Measurements from ENCODE around the gene ABCB10.
"Not testable (repeated sequence)": the region's sequence is repeated elsewhere in the genome, so short reads cannot be mapped to it uniquely, and the experiment has no call there.

The ABCB10 gene

DNA sequence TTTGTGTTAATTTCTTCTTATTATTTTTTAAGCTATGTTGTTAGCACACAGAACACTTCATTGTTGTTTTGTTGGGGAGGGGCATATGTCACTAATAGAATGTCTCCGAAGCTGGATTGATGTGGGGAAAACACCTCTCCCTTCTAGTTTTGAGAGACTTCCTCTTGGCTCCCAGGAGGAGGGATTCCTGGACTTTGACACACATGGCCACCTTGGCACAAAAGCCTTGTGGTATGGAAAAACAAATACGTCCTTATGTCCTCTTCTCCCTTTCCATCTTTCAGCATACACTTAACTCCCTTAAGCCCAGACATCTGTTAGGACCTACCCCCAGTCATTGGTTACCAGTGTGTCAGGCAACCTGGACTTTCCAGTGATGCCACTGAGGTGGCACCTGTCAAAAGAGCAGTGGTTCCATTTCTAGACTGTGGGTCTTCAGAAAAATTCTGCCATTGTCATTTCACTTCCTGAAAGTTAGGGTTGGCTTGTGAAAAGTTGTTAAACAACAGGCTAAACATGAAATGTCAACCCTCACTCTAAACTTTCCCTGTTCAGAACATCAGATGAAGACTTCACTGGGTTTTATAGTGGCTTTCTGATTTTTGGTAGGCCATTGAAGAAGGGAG is 12.5 kb upstream of the ABCB10 start:
- DNase-seq (ENCODE audit: low spot score) = no peak

DNA sequence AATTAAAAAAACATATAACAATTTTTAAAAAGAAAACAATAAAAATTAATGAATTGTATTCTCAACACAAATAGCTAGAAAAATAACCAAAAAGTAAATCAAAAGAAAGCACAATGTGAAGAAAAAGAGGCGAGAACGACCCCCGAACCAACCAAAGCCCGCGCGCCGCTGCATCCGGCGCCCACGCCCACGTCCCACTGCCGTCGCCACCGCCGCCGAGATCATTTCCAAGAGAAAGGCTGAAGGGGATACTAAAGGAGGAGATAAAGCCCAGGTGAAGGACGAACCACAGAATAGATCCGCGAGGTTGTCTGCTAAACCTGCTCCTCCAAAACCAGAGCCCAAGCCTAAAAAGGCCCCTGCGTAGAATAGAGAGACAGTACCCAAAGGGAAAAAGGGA is 11.8 kb upstream of the ABCB10 start:
- no peak for DNase-seq (ENCODE audit: low spot score)

DNA sequence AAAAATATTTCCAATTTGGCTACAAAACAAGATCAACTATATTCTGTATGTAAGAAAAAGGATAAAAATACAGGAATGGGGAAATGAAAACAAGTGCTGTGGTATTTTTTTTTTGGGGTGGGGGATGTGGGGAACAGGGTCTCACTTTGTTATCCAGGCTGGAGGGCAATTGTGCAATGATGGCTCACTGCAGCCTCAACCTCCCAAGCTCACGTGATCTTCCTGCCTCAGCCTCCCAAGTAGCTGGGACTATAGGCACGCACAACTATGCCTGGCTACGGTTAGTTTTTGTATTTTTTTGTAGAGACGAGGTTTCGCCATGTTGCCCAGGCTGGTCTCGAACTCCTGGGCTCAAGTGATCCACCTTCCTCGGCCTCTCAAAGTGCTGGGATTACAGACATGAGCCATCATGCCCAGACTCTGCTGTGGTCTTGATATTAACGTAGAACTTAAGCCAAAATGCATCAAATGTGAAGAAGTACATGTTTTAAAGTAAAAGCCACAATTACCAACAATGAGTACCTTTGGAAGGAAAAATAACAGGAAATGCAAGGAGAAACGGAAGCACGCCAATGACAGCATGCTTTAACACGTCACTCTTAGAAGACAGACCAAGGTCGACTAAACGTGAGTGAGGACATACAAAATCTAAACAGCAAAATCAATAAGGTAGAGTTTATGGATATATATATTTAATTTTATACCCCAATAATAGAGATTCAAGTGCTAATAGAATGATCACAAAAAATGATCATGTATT is 8.8 kb upstream of the ABCB10 start:
- no peak for DNase-seq (ENCODE audit: low spot score)

DNA sequence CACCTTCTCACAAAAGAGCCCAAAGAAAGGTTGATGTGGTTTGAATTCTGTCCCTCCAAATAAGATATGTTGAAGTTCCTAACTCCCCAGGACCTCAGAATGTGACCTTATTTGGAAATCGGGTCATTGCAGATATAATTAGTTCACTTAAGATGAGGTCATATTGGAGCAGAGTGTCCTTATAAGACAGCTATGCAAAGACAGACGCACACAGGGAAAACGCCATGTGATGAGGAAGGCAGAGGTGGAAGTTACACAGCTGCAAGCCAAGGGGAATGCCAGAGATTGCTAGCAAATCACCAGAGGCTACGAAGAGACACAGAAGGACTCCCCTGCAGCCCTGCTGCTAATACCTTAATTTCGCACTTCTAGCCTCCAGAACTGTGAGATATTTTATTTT is 5.2 kb upstream of the ABCB10 start:
- no peak for DNase-seq (ENCODE audit: low spot score)

DNA sequence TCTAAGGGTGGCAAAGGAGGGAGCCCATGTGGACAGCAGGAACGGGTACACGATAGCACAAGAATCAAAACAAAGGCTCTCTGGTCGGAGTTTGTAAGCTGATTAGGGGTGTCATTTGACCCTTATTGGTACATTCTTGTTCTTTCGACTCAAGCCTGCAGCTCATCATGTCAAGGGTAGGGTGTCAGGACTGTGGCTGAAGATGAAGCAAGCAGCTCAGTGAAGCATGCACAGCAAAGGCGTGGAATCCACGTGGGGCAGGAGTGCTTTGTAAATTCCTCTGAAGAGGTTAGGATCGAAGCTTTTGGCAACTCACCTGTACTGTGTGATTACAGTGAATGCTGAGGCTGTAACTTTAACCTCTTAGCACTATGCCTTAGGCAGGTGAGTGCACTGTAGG is 4.7 kb upstream of the ABCB10 start:
- no peak for DNase-seq (ENCODE audit: low spot score)

DNA sequence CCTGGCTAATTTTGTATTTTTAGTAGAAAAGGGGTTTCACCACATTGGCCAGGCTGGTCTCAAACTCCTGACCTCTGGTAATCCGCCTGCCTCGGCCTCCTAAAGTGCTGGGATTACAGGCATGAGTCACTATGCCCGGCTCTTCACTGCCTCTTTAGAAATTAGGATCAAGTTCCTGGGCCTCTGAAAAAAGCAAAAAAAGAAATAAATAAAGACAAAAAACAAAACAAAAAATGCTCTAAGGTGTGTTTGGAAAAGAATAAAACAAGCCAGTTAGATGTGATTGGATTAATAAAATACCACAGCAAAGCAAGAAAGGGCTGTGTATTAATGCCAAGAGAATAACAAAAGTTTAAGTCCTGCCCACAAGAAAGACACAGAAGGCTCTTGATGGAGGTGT is 4.2 kb upstream of the ABCB10 start:
- DNase-seq (ENCODE audit: low spot score) = no peak

DNA sequence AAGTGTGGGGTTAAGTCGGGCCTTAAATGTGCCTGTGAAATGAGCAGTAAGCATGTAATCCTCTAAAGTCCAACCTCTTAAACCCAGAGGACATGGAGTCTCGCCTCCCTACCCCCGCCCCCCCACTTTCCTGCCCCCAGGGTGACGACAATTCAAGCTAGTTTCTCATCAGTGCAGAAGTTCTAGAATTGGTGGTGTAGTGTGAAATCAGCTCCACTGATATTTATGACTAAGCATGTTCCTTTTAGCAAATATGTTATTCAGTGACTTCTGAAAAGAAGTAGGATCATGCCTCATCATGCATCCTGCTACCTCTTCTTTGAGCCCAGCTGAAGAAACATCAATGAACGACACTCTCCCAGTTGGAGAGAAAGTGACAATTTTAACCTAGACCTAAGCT is 2.6 kb upstream of the ABCB10 start:
- no peak for DNase-seq (ENCODE audit: low spot score)

DNA sequence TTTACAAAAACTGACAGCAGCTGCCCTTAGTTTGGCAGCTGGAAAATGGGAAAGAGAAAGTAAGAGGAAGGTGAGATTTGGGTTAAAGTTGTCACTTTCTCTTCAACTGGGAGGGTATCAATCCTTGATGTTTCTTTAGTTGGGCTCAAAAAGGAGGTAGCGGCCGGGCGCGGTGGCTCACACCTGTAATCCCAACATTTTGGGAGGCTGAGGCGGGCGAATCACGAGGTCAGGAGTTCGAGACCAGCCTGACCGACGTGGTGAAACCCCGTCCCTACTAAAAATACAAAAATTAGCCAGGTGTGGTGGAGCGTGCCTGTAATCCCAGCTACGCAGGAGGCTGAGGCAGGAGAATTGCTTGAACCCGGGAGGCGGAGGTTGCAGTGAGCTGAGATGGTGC is 1.6 kb upstream of the ABCB10 start:
- not testable (repeated sequence) for DNase-seq (ENCODE audit: low spot score)

DNA sequence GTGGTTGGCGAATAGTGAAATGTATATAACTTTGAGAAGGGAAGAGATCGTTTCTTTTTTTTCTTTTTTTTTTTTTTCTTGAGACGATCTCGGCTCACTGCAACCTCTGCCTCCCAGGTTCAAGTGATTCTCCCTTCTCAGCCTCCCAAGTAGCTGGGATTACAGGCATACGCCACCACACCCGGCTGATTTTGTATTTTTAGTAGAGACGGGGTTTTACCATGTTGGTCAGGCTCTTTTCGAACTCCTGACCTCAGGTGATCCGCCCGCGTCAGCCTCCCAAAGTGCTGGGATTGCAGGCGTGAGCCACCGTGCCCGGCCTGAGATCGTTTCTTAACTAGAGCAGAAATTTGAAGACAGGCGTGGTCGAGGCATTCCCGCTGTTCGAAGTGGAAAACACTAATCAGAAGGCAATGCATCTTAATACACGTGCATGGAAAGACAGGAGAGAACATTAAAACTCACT is 862 bp upstream of the ABCB10 start:
- DNase-seq (ENCODE audit: low spot score) = not testable (repeated sequence)

DNA sequence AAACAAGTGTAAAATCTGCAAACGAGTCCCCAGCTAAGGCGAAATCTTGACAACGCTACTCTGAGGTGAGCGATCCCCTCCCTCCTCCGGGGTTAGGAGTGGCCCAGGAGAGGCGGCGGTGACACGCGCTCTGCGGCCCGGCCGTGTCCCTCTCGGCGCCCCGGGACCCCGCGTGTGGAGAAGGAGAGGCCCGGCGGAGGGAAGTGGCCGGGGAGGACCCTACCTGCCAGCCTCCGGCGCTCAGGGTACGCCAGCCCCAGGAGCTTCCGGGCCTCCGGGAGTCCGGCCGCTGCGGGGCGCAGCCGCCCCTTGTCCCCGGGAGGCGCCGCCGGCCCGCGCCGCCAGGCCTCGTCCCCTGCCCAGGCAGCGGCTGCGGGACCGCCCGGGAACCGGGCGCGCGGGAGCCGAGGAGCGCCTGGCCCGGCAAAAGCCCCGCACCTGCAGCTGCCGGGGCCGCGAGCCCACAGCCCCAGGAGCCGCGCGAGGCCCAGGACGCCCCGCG is 543 bp downstream of the ABCB10 start:
- peak; percentile 67 for DNase-seq (ENCODE audit: low spot score)

DNA sequence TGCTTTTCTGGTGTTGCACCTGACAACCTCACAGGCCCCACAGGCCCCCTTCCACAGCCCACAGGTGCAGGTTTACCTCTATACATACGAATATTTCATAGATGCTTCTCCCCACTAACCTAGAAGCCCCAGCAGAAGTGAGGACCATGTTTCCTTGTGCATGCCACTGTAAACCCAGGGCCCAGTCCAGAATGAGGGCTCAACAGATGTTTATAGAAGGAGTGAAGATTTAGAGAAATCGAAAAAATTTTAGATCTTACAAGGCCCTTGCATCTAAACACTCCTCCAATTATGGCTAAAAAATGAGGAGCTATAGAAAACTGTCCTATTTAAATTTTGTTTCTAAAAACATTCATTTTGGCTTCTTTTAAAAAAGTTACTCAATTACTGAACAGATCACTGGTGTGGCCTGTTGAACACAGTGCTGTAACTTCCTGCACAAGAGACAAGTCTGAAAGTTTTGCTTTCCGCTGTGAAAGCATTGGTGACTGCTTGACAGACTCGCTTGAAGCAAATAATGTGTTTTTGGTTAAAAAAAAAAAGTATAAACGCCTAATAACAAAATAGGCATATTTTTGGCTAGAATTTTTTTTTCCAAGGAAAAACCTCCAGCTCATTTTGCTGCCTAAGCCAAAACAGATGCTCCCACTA is 1.2 kb downstream of the ABCB10 start:
- DNase-seq (ENCODE audit: low spot score) = no peak

DNA sequence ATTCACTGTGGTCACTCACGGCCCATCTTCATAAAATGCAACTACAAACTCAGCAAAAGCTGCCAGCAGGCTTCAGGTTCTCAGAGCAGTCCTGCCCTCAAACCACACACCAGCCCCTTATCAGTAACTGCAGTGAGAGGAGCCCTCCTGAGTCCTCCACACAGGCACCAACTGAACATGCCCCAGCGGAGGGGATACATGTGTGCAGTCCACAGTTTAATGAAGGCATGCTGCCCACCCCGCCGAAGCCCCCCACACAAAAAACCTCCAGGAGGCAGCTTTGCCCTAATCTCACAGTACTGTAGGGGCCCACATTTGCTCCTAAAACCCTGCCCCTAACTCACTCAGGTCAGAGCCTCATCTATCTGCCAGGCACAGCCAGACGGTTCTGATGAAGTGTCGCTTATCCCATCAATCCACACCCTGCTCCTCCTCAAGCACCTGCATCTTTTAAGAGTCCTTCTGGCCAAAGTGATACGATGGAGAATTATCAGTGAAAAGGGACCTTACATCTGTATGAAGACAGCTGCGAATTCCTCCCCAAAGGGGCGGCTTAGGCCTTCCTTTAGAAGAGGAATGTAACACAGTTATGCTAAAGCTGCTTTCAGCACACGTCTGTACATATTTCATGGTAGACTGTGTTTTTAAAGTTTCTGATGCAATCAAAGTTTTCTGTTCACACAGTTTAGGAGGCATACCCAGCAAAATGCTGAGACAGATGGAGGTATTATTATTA is 3.5 kb downstream of the ABCB10 start:
- no peak for DNase-seq (ENCODE audit: low spot score)

DNA sequence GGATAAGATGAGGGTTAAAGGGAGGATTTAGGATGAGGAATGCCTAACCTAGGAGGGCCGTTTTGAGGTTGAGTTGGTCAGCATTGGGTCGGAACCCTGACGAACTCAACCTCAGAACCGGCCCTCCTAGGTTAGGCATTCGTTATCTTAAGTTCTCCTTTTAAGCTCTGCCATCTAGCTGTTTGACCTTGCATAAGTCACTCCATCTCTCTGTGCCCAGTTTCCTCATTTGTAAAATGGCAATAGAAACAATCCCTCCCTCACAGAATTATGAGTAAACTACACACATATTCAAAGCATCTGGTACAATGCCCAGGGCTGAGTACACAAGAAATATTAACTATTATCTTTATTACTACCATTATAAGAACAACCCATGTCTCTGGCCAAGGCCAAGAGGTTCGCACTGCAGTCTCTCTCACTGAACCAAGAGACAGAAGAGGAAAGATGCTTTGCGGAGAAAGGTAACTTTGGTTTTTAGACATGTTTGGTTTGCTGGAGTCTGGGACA is 4.8 kb downstream of the ABCB10 start:
- DNase-seq (ENCODE audit: low spot score) = no peak

DNA sequence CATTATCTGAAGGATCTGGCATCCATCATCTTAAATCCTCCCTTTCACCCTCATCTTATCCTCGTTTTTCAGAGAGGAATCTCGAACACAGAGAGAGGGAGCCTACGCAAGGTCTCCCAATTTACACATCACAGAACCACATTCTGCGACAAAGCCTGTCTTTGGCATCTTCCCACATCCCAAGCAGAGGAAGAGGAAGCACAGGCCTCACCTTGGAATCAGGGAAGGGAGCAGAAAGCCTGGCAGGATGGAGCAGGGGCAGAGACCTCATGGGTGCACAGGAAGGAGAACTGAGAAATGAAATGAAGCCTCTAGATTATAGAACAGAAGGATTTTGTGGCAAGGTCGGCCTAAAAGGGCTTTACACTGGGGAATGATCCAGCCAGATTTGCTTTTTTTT is 5.8 kb downstream of the ABCB10 start:
- DNase-seq (ENCODE audit: low spot score) = no peak

DNA sequence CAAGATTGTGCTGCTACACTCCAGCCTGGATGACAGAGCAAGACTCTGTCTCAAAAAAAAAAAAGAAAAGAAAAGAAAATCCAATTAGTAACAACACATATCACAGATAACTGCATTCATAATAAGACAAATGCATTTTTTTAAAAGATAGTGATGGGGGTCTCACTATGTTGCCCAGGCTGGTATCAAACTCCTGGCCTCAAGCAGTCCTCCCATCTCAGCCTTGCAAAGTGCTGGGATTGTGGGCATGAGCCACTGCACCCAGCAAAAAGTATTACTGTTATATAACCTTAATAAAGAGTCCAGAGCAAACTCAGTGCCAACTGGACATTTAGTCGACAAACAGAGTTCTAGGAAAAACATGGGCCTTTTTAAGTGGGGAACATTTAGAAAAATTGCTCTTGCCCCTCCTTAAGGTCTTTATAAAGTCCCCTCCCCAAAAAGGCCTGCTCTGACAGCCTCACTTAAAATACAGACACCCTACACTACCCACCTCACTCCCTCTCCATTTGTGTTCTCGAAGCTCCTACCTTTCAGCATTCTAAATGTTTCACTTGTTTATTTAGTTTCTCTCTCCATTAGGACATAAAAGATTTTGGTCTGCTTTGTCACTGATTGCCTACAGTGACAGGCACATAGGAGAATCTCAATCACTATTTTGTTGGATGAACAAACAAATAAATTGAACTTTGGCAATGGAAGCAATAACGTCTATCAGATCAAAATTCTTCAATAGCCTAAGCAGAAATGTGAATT is 7.5 kb downstream of the ABCB10 start:
- DNase-seq (ENCODE audit: low spot score) = no peak

DNA sequence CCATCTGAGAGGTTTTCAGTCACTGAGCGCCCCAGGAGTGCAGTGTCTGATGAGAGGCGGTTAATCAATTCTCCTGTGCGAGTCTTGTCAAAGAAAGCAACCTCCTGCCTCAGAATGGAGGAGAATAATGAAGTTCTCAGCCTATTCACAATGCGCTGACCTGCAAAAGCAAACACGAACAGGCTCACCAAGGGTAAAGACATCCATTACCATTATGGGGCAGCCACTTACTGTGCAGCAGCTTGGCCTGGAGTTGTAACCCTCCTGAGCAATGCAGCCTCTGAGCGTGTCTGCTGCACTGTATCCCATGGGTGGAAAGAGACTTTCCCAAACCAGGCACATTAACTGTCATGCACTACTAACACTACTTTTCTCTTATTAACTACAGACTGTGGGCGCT is 11.0 kb downstream of the ABCB10 start:
- no peak for DNase-seq (ENCODE audit: low spot score)

DNA sequence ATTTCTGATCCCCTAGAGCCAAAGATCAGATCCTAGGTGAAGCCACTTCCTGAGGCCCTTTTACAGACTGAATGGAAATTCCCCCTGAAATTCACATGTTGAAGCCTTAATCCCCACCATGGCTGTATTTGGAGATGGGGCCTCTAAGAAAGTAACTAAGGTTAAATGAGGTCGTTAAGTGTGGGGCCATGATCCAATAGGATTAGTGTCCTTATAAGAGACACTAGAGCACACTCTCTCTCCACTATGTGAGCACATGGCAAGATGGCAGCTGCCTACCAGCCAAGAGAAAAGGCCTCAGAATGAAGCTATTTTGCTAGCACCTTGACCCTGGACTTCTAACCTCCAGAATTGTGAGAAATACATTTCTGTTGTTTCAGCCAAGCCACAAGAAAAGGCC is 13.9 kb downstream of the ABCB10 start:
- no peak for DNase-seq (ENCODE audit: low spot score)

DNA sequence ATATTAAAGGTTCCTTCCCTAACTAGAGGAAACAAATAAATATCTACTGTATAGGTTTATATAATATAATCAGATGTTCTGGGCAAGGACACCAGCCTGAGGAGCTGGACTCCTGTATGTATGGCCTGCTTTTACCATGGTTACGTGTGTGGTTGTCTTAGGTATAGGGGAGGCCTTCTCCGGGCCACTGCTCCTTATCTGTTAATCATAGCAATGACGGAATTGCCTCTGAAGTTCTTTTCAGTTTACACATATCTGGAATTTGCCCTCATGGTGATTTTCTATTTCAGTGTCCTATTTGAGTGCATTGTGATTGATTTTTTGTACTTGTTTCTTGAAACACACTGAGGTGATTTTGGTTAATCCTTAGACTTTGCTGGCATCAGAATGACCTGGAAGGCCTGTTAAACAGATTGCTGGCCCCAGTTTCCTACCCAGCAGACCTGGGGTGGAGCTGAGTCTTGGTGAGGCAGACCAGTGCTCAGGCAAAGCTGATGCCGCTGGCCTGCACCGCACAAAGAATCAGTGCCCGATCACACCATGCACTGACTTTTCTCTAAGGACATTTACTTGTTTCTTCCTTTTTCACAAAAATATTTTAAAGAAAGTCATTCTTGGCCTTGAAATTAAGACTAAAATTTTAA is 18.5 kb downstream of the ABCB10 start:
- no peak for DNase-seq (ENCODE audit: low spot score)

DNA sequence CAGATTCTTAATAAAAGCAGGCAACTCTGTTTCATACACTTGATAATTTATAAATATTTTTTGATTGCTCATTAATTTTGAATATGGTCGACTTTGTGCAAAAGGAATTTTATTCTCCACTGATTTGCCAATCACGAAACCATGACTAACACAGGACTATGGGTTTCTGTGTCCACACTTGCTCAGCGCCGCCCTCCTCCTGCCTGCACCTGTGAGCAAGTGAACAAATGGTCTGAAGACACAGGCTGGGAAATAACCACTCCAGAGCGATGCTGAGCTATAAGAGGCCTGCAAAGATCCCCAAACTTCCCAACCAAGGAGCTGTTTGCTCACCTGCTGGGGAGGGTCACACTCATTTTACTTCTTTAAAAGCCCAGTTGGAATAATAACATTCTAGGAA is 19.6 kb downstream of the ABCB10 start:
- no peak for DNase-seq (ENCODE audit: low spot score)

DNA sequence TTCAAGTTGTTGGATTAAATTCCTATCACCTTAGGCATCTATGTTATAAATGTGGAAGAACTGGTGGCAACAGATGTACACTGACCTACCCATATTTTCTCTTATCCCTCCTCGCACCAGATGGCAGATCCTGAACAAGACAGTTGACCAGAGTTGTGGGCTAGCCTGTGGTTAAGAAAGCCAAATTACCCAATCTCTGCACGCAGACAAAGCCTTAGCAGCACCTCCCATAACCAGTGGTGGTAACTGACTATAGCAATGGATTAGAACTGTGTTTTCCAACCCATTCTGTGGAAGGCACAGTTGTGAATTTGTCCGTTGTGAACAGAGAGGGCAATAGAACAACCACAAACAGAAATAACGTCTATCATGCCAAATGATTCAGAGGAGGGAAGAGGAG is 20.6 kb downstream of the ABCB10 start:
- no peak for DNase-seq (ENCODE audit: low spot score)

DNA sequence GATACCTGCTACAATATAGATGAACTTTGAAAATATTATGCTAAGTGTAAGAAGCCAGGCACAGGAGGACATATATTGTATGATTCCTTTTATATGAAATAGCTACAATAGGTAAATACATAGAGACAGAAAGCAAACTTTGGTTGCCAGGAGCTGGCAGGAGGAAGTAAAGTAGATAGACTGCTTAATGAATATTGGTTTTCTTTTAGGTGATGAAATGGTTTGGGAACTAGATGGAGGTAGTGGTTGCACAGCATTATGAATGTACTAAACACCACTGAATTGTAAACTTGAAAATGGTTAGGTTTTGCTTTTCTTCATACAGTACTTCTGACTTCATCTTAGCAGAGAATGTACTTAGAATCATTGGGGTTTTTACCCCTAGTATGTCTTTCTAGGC is 21.5 kb downstream of the ABCB10 start:
- DNase-seq (ENCODE audit: low spot score) = no peak

Measured in ecto neural progenitor cell (in vitro differentiated cells).